ENCODE data around the gene IL6. TPM values are rescaled to one million over a fixed set of nuclear protein-coding genes. Genes with fewer than 3 reads are reported as not detected.

Gene IL6
- total and polyA plus RNA-seq, 9 of the 15 experiments (the other 6 are each of a cell fraction or from before 2014, with no cell fraction given) = 0.76 to 2.9 (median 1.5) TPM

DNA sequence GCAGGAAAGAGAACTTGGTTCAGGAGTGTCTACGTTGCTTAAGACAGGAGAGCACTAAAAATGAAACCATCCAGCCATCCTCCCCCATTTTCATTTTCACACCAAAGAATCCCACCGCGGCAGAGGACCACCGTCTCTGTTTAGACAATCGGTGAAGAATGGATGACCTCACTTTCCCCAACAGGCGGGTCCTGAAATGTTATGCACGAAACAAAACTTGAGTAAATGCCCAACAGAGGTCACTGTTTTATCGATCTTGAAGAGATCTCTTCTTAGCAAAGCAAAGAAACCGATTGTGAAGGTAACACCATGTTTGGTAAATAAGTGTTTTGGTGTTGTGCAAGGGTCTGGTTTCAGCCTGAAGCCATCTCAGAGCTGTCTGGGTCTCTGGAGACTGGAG, 1.4 kb upstream of the IL6 start (continued):
- TF ChIP-seq, protein P1, sequence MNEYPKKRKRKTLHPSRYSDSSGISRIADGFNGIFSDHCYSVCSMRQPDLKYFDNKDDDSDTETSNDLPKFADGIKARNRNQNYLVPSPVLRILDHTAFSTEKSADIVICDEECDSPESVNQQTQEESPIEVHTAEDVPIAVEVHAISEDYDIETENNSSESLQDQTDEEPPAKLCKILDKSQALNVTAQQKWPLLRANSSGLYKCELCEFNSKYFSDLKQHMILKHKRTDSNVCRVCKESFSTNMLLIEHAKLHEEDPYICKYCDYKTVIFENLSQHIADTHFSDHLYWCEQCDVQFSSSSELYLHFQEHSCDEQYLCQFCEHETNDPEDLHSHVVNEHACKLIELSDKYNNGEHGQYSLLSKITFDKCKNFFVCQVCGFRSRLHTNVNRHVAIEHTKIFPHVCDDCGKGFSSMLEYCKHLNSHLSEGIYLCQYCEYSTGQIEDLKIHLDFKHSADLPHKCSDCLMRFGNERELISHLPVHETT (CRISPR knock-in tag; conservative IDR thresholded peaks at IDR 0.05 in 1 of 2, IDR thresholded peaks at IDR 0.05 in 1 of 2) = 0 out of 4 replicates have a peak, but pooled peaks of 1 of the 2 experiments have one; percentile 2
- TF ChIP-seq FOXK2 (conservative IDR thresholded peaks at IDR 0.05 in 1 of 2, IDR thresholded peaks at IDR 0.05 in 1 of 2; ENCODE audit: low read depth in 2 of 2) (0 out of 4 replicates have a peak, but pooled peaks have one; percentile 17 to 25), ETV1 (tag; conservative IDR thresholded peaks at IDR 0.05; ENCODE audit: low read depth) (no peak), TARDBP (IDR thresholded peaks at IDR 0.05) (no peak), MAFF (IDR thresholded peaks at IDR 0.05; ENCODE audit: low read length) (no peak), CHD2 (IDR thresholded peaks at IDR 0.05; ENCODE audit: low read depth, low read length) (no peak), RAD21 (CRISPR knock-in tag; conservative IDR thresholded peaks at IDR 0.05 in 1 of 2, IDR thresholded peaks at IDR 0.05 in 1 of 2) (peak in 1 of 2 experiments; percentile 48; a peak in 3 of 4 replicates), ZNF766 (CRISPR knock-in tag; conservative IDR thresholded peaks at IDR 0.05) (0 out of 2 replicates have a peak, but pooled peaks have one; percentile 65), STAT5B (CRISPR knock-in tag; IDR thresholded peaks at IDR 0.05) (no peak), ERF (CRISPR knock-in tag; IDR thresholded peaks at IDR 0.05) (no peak), EHMT2 (IDR thresholded peaks at IDR 0.05) (0 out of 2 replicates have a peak, but pooled peaks have one; percentile 51), CEBPG (CRISPR knock-in tag; IDR thresholded peaks at IDR 0.05) (no peak), CEBPG (tag; conservative IDR thresholded peaks at IDR 0.05 in 1 of 2, IDR thresholded peaks at IDR 0.05 in 1 of 2) (peak in 1 of 2 experiments; percentile 38; a peak in 1 of 4 replicates), SMARCC2 (IDR thresholded peaks at IDR 0.05; ENCODE audit: low read depth) (peak; percentile 38; the same call in 1 of the 2 replicates), SMAD4 (CRISPR knock-in tag; conservative IDR thresholded peaks at IDR 0.05) (peak; percentile 8; the same call in 1 of the 2 replicates), ZNF592 (IDR thresholded peaks at IDR 0.05) (peak; percentile 60), NBN (IDR thresholded peaks at IDR 0.05; ENCODE audit: low read depth) (peak; percentile 53; the same call in 1 of the 2 replicates)
- TF ChIP-seq, protein P2, sequence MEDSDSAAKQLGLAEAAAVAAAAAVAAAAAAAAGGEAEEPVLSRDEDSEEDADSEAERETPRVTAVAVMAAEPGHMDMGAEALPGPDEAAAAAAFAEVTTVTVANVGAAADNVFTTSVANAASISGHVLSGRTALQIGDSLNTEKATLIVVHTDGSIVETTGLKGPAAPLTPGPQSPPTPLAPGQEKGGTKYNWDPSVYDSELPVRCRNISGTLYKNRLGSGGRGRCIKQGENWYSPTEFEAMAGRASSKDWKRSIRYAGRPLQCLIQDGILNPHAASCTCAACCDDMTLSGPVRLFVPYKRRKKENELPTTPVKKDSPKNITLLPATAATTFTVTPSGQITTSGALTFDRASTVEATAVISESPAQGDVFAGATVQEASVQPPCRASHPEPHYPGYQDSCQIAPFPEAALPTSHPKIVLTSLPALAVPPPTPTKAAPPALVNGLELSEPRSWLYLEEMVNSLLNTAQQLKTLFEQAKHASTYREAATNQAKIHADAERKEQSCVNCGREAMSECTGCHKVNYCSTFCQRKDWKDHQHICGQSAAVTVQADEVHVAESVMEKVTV (CRISPR knock-in tag; IDR thresholded peaks at IDR 0.05) = no peak
- TF ChIP-seq, protein P3, sequence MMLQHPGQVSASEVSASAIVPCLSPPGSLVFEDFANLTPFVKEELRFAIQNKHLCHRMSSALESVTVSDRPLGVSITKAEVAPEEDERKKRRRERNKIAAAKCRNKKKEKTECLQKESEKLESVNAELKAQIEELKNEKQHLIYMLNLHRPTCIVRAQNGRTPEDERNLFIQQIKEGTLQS (IDR thresholded peaks at IDR 0.05) = peak; percentile 85
- TF ChIP-seq, protein P3 (CRISPR knock-in tag; conservative IDR thresholded peaks at IDR 0.05) = no peak; the same call in 1 of the 2 replicates
